Measurements from ENCODE around the gene TRPV4. TPM values are rescaled to one million over a fixed set of nuclear protein-coding genes. Genes with fewer than 3 reads are reported as not detected.

Gene TRPV4
- total RNA-seq, 1 donor from 2014 or later, result 2.1 TPM

GRCh38 chr12:109873653-109874052, 40.5 kb upstream of the TRPV4 start:
- Mint-ChIP-seq H3K36me3 (peaks cover 4% of the 10 kb centered on the region), H3K27ac (peak overlapping the region; percentile 36), H3K4me1 (ENCODE audit: unreplicated experiment) (peaks cover 47% of the 10 kb centered on the region), H3K27me3 (no peaks in the 10 kb centered on the region), H3K9me3 (no peaks in the 10 kb centered on the region), H3K4me3 (no peak overlapping the region)
- no peak for DNase-seq (ENCODE audit: extremely low spot score, unreplicated experiment)
- no peak for TF ChIP-seq CTCF (conservative IDR thresholded peaks at IDR 0.05)

GRCh38 chr12:109871668-109872314, 38.6 kb upstream of the TRPV4 start:
- no peak for DNase-seq (ENCODE audit: extremely low spot score, unreplicated experiment)
- no peak for TF ChIP-seq CTCF (conservative IDR thresholded peaks at IDR 0.05)
- Mint-ChIP-seq H3K9me3 (no peaks in the 10 kb centered on the region), H3K4me3 (peak overlapping the region; percentile 40), H3K36me3 (peaks cover 9% of the 10 kb centered on the region), H3K27ac (peak overlapping the region; percentile 79), H3K4me1 (ENCODE audit: unreplicated experiment) (peaks cover 34% of the 10 kb centered on the region), H3K27me3 (no peaks in the 10 kb centered on the region)

GRCh38 chr12:109870648-109871047, 37.5 kb upstream of the TRPV4 start:
- Mint-ChIP-seq H3K4me3 (no peak overlapping the region), H3K9me3 (no peaks in the 10 kb centered on the region), H3K27me3 (no peaks in the 10 kb centered on the region), H3K27ac (peak overlapping the region; percentile 54), H3K36me3 (peaks cover 9% of the 10 kb centered on the region), H3K4me1 (ENCODE audit: unreplicated experiment) (peaks cover 32% of the 10 kb centered on the region)
- TF ChIP-seq CTCF (conservative IDR thresholded peaks at IDR 0.05), result no peak
- DNase-seq (ENCODE audit: extremely low spot score, unreplicated experiment), result no peak

- Mint-ChIP-seq H3K27ac (peak overlapping the region; percentile 47), H3K27me3 (no peaks in the 10 kb centered on the region), H3K9me3 (no peaks in the 10 kb centered on the region), H3K36me3 (peaks cover 9% of the 10 kb centered on the region), H3K4me1 (ENCODE audit: unreplicated experiment) (peaks cover 40% of the 10 kb centered on the region), H3K4me3 (peak overlapping the region; percentile 18)
- no peak for DNase-seq (ENCODE audit: extremely low spot score, unreplicated experiment)
- TF ChIP-seq CTCF (conservative IDR thresholded peaks at IDR 0.05), result no peak
Measured at GRCh38 chr12:109868182-109869051, 35.2 kb upstream of the TRPV4 start.

- peak overlapping the region; percentile 99 for H3K27ac Mint-ChIP-seq
- peaks cover 5% of the 10 kb centered on the region for H3K36me3 Mint-ChIP-seq
- no peaks in the 10 kb centered on the region for H3K9me3 Mint-ChIP-seq
- H3K27me3 Mint-ChIP-seq, result no peaks in the 10 kb centered on the region
- no peak for DNase-seq (ENCODE audit: extremely low spot score, unreplicated experiment)
- TF ChIP-seq CTCF (conservative IDR thresholded peaks at IDR 0.05), result no peak
- peak overlapping the region; percentile 80 for H3K4me3 Mint-ChIP-seq
- peaks cover 38% of the 10 kb centered on the region for H3K4me1 Mint-ChIP-seq (ENCODE audit: unreplicated experiment)
Measured at GRCh38 chr12:109864916-109865315, 31.7 kb upstream of the TRPV4 start.
